Endothelial cell (in vitro differentiated cells): ENCODE results near the gene RGS14. TPM values are rescaled to one million over a fixed set of nuclear protein-coding genes. Genes with fewer than 3 reads are reported as not detected.
A peak's percentile ranks its signal among the peaks of the same experiment; 100 is the strongest.
"Not testable (repeated sequence)": the region's sequence is repeated elsewhere in the genome, so short reads cannot be mapped to it uniquely, and the experiment has no call there.

Experiments
- DNase-seq: peaks from one replicate; pipeline ENCODE4 v3.0.0; 2021; ENCODE audit warnings: low spot score
- H3K27ac Mint-ChIP-seq: one replicate; pipeline ENCODE4 v1.8.0; 2021; ENCODE audit warnings: mixed read lengths, inconsistent platforms; ENCODE audit not compliant: unreplicated experiment
- H3K27me3 Mint-ChIP-seq: one replicate; pipeline ENCODE4 v1.8.0; 2021; ENCODE audit warnings: mild to moderate bottlenecking, moderate library complexity, mixed read lengths, inconsistent platforms; ENCODE audit not compliant: unreplicated experiment
- H3K36me3 Mint-ChIP-seq: one replicate; pipeline ENCODE4 v1.8.0; 2021; ENCODE audit warnings: mild to moderate bottlenecking, low read depth, mixed read lengths, inconsistent platforms; ENCODE audit not compliant: unreplicated experiment
- H3K4me1 Mint-ChIP-seq: one replicate; pipeline ENCODE4 v1.8.0; 2021; ENCODE audit warnings: mild to moderate bottlenecking, mixed read lengths, inconsistent platforms; ENCODE audit not compliant: unreplicated experiment
- H3K4me3 Mint-ChIP-seq: one replicate; pipeline ENCODE4 v1.8.0; 2021; ENCODE audit warnings: mild to moderate bottlenecking, mixed read lengths, inconsistent platforms; ENCODE audit not compliant: unreplicated experiment
- H3K9me3 Mint-ChIP-seq: one replicate; pipeline ENCODE4 v1.8.0; 2021; ENCODE audit warnings: mixed read lengths, inconsistent platforms; ENCODE audit not compliant: unreplicated experiment
- CTCF ChIP-seq: fragments of 200-600 bp; sonication (generic); IDR thresholded peaks from one replicate; pipeline ENCODE4 v1.5.0; 2021; ENCODE audit warnings: antibody characterized with exemption; ENCODE audit not compliant: unreplicated experiment
- total RNA-seq: library from RNA; stranded (reverse); fragmentation: NEBNext Ultra II Directional; extraction: Animal tissue kit (Norgen Biotek cat#: 25700); gene quantifications from one replicate; pipeline ENCODE4 v1.2.1, GENCODE V29; 2021; ENCODE audit not compliant: unreplicated experiment

Gene RGS14
- total RNA-seq, 1 donor from 2014 or later: 21.8 TPM

- Mint-ChIP-seq H3K4me3 (peak overlapping the region; percentile 70), H3K27me3 (peaks cover 12% of the 10 kb centered on the region), H3K4me1 (peaks cover 21% of the 10 kb centered on the region), H3K27ac (no peak overlapping the region), H3K36me3 (peaks cover 5% of the 10 kb centered on the region), H3K9me3 (no peaks in the 10 kb centered on the region)
- DNase-seq: no peak
- no peak for TF ChIP-seq CTCF
Observed at GRCh38 chr5:177372910-177373309, 15.2 kb downstream of the RGS14 start.

GRCh38 chr5:177373806-177374205 is 16.1 kb downstream of the RGS14 start:
- DNase-seq: no peak
- no peak overlapping the region for H3K27ac Mint-ChIP-seq
- no peak for TF ChIP-seq CTCF

GRCh38 chr5:177374211-177374610 is 16.5 kb downstream of the RGS14 start:
- H3K9me3 Mint-ChIP-seq: no peaks in the 10 kb centered on the region
- no peak overlapping the region for H3K4me3 Mint-ChIP-seq
- TF ChIP-seq CTCF: no peak
- H3K36me3 Mint-ChIP-seq: no peaks in the 10 kb centered on the region
- peaks cover 21% of the 10 kb centered on the region for H3K4me1 Mint-ChIP-seq
- peak overlapping the region; percentile 16 for H3K27ac Mint-ChIP-seq
- peaks cover 4% of the 10 kb centered on the region for H3K27me3 Mint-ChIP-seq
- DNase-seq: no peak

More at GRCh38 chr5:177373806-177374205, 16.1 kb downstream of the RGS14 start:
- Mint-ChIP-seq H3K4me1 (peaks cover 21% of the 10 kb centered on the region), H3K27me3 (peaks cover 5% of the 10 kb centered on the region), H3K9me3 (no peaks in the 10 kb centered on the region), H3K36me3 (peaks cover 4% of the 10 kb centered on the region), H3K4me3 (no peak overlapping the region)

- not testable (repeated sequence) for H3K36me3 Mint-ChIP-seq, H3K27me3 Mint-ChIP-seq, DNase-seq, H3K9me3 Mint-ChIP-seq, H3K27ac Mint-ChIP-seq, H3K4me3 Mint-ChIP-seq
- peaks cover 24% of the 10 kb centered on the region for H3K4me1 Mint-ChIP-seq
Observed at GRCh38 chr5:177375516-177375915, 17.8 kb downstream of the RGS14 start.

GRCh38 chr5:177376107-177376506 is 18.4 kb downstream of the RGS14 start:
- Mint-ChIP-seq H3K36me3 (no peaks in the 10 kb centered on the region), H3K27ac (no peak overlapping the region), H3K4me3 (no peak overlapping the region), H3K4me1 (peaks cover 25% of the 10 kb centered on the region), H3K27me3 (peaks cover 4% of the 10 kb centered on the region), H3K9me3 (no peaks in the 10 kb centered on the region)
- no peak for DNase-seq
- TF ChIP-seq CTCF: no peak
